HCT116 (cell line): ENCODE data around the gene PRR12. TPM values are rescaled to one million over a fixed set of nuclear protein-coding genes. Genes with fewer than 3 reads are reported as not detected.

ENCODE experiments used
- ATAC-seq: fragments of 200-7000 bp; cut with Tn5 transposase; 2 replicates; pipeline ENCODE4 v1.9.1; 2020; ENCODE audit warnings: mild to moderate bottlenecking, moderate library complexity
- BruUV-seq: library from RNA; stranded (reverse); fragments of 400-500 nt; replicated peaks from 2 replicates; lab custom pipeline; 2021; lab: Mats Ljungman, UMichigan
- CTCF ChIA-PET: fragments of 300-600 bp; sonication (Branson Sonifier 250); formaldehyde crosslinking; loops from one replicate; lab custom pipeline; 2021; ENCODE audit warnings: antibody characterized with exemption; lab: Charles Lee
- POLR2A ChIA-PET: fragments of 300-600, 350-600 bp; sonication (Branson Sonifier 250); formaldehyde crosslinking; loops from one replicate; lab custom pipeline; 2021; ENCODE audit warnings: antibody characterized with exemption; lab: Charles Lee
- RAD21 ChIA-PET, 2 experiments: fragments of 300-600 bp; sonication (Branson Sonifier 250); formaldehyde crosslinking; loops; one replicate each; lab custom pipeline; 2023; ENCODE audit warnings: low total read pairs in 2 of 2; ENCODE audit not compliant: uncharacterized antibody in 2 of 2, unreplicated experiment in 2 of 2, low non-redundant PET in 1 of 2; lab: Charles Lee
- DNase-seq: peaks from one replicate; pipeline ENCODE4 v3.0.0-alpha.2; 2010; ENCODE audit warnings: low read depth, low spot score
- H2AFZ ChIP-seq: fragments of 200-600 bp; shearing (Covaris generic), sonication (generic); 2 replicates; pipeline ENCODE4 v1.6.1; 2017; ENCODE audit warnings: low read depth, mixed run types, mixed read lengths, antibody characterized with exemption, low read length; ENCODE audit not compliant: poor library complexity, severe bottlenecking
- H3K27ac ChIP-seq: 2 replicates; pipeline ENCODE4 v1.5.1; 2012; ENCODE audit warnings: low read depth, low read length
- H3K27me3 ChIP-seq: fragments of 200-600 bp; sonication (generic); 2 replicates; pipeline ENCODE4 v1.6.1; 2016; ENCODE audit warnings: mixed run types, low read length, mixed read lengths; ENCODE audit not compliant: insufficient read depth
- H3K36me3 ChIP-seq, 2 experiments: fragments of 200-500 bp in 1 of 2; fragments of 200-600 bp in 1 of 2; sonication (Bioruptor generic) in 1 of 2; sonication (generic) in 1 of 2; 2 replicates each; pipeline versions ENCODE4 v1.5.1 to v1.6.1; 2014 to 2016; ENCODE audit warnings: low read length in 2 of 2, inconsistent platforms in 1 of 2, mixed read lengths in 1 of 2, mixed run types in 1 of 2; ENCODE audit not compliant: insufficient read depth in 2 of 2, control insufficient read depth in 1 of 2
- H3K4me1 ChIP-seq, 2 experiments: fragments of 200-600 bp in 1 of 2; sonication (generic) in 1 of 2; 2 replicates each; pipeline versions ENCODE4 v1.5.1 to v1.6.1; 2012 to 2017; ENCODE audit warnings: low read length in 2 of 2, inconsistent platforms in 1 of 2, mild to moderate bottlenecking in 1 of 2, mixed read lengths in 1 of 2, mixed run types in 1 of 2, moderate library complexity in 1 of 2; ENCODE audit not compliant: insufficient read depth in 2 of 2, control insufficient read depth in 1 of 2
- H3K4me2 ChIP-seq: fragments of 200-600 bp; sonication (generic); 2 replicates; pipeline ENCODE4 v1.6.1; 2017; ENCODE audit warnings: mixed run types, low read length, mixed read lengths
- H3K4me3 ChIP-seq, 2 experiments: fragments of 200-600 bp in 1 of 2; sonication (generic) in 1 of 2; replicated peaks in 1 of 2; 2 replicates each; pipeline ENCODE4 v1.5.1; 2011 to 2016; ENCODE audit warnings: low read length in 2 of 2, control low read depth in 1 of 2, low read depth in 1 of 2, mild to moderate bottlenecking in 1 of 2, mixed read lengths in 1 of 2, mixed run types in 1 of 2
- H3K79me2 ChIP-seq: fragments of 200-600 bp; sonication (generic); 2 replicates; pipeline ENCODE4 v1.6.1; 2017; ENCODE audit warnings: mild to moderate bottlenecking, mixed run types, low read length, moderate library complexity, mixed read lengths; ENCODE audit not compliant: insufficient read depth
- H3K9ac ChIP-seq: fragments of 200-600 bp; sonication (generic); 2 replicates; pipeline ENCODE4 v1.6.1; 2016; ENCODE audit warnings: low read length, mixed read lengths
- H3K9me2 ChIP-seq: fragments of 200-600 bp; sonication (generic), shearing (Covaris generic); 2 replicates; pipeline ENCODE4 v1.6.1; 2017; ENCODE audit warnings: mixed run types, mild to moderate bottlenecking, moderate library complexity; ENCODE audit not compliant: insufficient read depth
- H3K9me3 ChIP-seq, 2 experiments: fragments of 200-500 bp in 1 of 2; fragments of 200-600 bp in 1 of 2; sonication (Bioruptor generic) in 1 of 2; sonication (generic) in 1 of 2; 2 replicates each; pipeline ENCODE4 v1.6.1; 2014 to 2017; ENCODE audit warnings: low read length in 2 of 2, mixed read lengths in 2 of 2, inconsistent platforms in 1 of 2, low read depth in 1 of 2, mild to moderate bottlenecking in 1 of 2, mixed run types in 1 of 2, moderate library complexity in 1 of 2; ENCODE audit not compliant: control insufficient read depth in 1 of 2, insufficient read depth in 1 of 2
- H4K20me1 ChIP-seq: fragments of 200-600 bp; sonication (generic), shearing (Covaris generic); 2 replicates; pipeline ENCODE4 v1.6.1; 2017; ENCODE audit warnings: mixed run types, mild to moderate bottlenecking, moderate library complexity; ENCODE audit not compliant: insufficient read depth
- ATF3 ChIP-seq: IDR thresholded peaks from 2 replicates; pipeline ENCODE4 v1.6.1; 2012
- CBX3 ChIP-seq: IDR thresholded peaks from 2 replicates; pipeline ENCODE4 v1.6.1; 2012; ENCODE audit warnings: low read depth
- CEBPB ChIP-seq: IDR thresholded peaks from 2 replicates; pipeline ENCODE4 v1.6.1; 2012; ENCODE audit warnings: low read depth
- CTCF ChIP-seq, 3 experiments: fragments of 200-600 bp in 1 of 3; sonication (generic) in 1 of 3; IDR thresholded peaks in 2 of 3; conservative IDR thresholded peaks in 1 of 3; 2 replicates each; pipeline ENCODE4 v1.5.1; 2012 to 2017; ENCODE audit warnings: low read depth in 2 of 3, low read length in 2 of 3, antibody characterized with exemption in 1 of 3, borderline replicate concordance in 1 of 3, control low read depth in 1 of 3, mild to moderate bottlenecking in 1 of 3, mixed read lengths in 1 of 3, mixed run types in 1 of 3, moderate library complexity in 1 of 3; ENCODE audit not compliant: insufficient read depth in 1 of 3
- EGR1 ChIP-seq: IDR thresholded peaks from 2 replicates; pipeline ENCODE4 v1.6.1; 2012; ENCODE audit warnings: low read depth
- ELF1 ChIP-seq: IDR thresholded peaks from 2 replicates; pipeline ENCODE4 v1.6.1; 2012; ENCODE audit warnings: low read depth, borderline replicate concordance
- FOSL1 ChIP-seq: IDR thresholded peaks from 2 replicates; pipeline ENCODE4 v1.6.1; 2012; ENCODE audit warnings: low read depth
- MAX ChIP-seq: IDR thresholded peaks from 2 replicates; pipeline ENCODE4 v1.6.1; 2012
- REST ChIP-seq: IDR thresholded peaks from 2 replicates; pipeline ENCODE4 v1.6.1; 2012; ENCODE audit warnings: low read depth
- ZBTB33 ChIP-seq: IDR thresholded peaks from 2 replicates; pipeline ENCODE4 v1.6.1; 2011; ENCODE audit warnings: mild to moderate bottlenecking, low read length, moderate library complexity; ENCODE audit not compliant: insufficient replicate concordance; ENCODE audit errors: extremely low read depth
- ZFX ChIP-seq: fragments of 450-650 bp; IDR thresholded peaks from 2 replicates; pipeline ENCODE4 v1.6.1; 2017
- intact Hi-C: fragments of 100-400 bp; cut with micrococcal nuclease; formaldehyde crosslinking; loops from 2 replicates; pipeline ENCODE4 v1.10.0; 2022
- total RNA-seq: library from RNA; stranded (reverse); gene quantifications from one replicate; pipeline ENCODE4 v1.2.1, GENCODE V29; 2021; ENCODE audit not compliant: unreplicated experiment

The PRR12 gene
- total RNA-seq, 1 experiment from 2014 or later = 26.9 TPM

GRCh38 chr19:49615861-49616260 is 24.9 kb downstream of the PRR12 start:
- intact Hi-C loops = loop anchor here (2.0 kb wide), 1 partner anchor 23 kb away; no protein-coding TSS in a partner anchor
- H2AFZ ChIP-seq = no peak overlapping the region
- H3K79me2 ChIP-seq = peaks cover 47% of the 10 kb centered on the region
- H3K4me3 ChIP-seq = no peak overlapping the region
- H3K9ac ChIP-seq = no peak overlapping the region
- H3K4me1 ChIP-seq = peaks cover 28 to 36% of the 10 kb centered on the region in 2 experiments
- peaks cover 7% of the 10 kb centered on the region; the same call in 1 of the 2 replicates for H4K20me1 ChIP-seq
- ATAC-seq = no peak
- no TSS peak for BruUV-seq
- no peaks in the 10 kb centered on the region for H3K27me3 ChIP-seq
- ChIA-PET CTCF (no interaction called here), POLR2A (interaction anchor here (1.5 kb wide), 1 partner anchor 24 kb away, joined by 3 read pairs; the partner anchor contains the start of gene RRAS), RAD21 (no interaction called here)
- H3K9me3 ChIP-seq = no peaks in the 10 kb centered on the region
- TF ChIP-seq CEBPB (no peak), MAX (no peak), ATF3 (no peak), REST (no peak), CBX3 (no peak), CTCF (IDR thresholded peaks at IDR 0.05 in 2 of 3, conservative IDR thresholded peaks at IDR 0.05 in 1 of 3; ENCODE audit: borderline replicate concordance in 1 of 3, insufficient read depth in 1 of 3, low read depth in 2 of 3, low read length in 2 of 3) (no peak), ZFX (no peak), ZBTB33 (no peak), ELF1 (no peak), EGR1 (no peak), FOSL1 (no peak)
- TF ChIP-seq, all 23 proteins: peak for 0
- no peak for DNase-seq
- no peak overlapping the region for H3K27ac ChIP-seq
- peaks cover 21% of the 10 kb centered on the region in 2 experiments; a peak in 3 of 4 replicates for H3K36me3 ChIP-seq
- no peaks in the 10 kb centered on the region for H3K9me2 ChIP-seq
- H3K4me2 ChIP-seq = no peak overlapping the region
